B cell (primary cell): ENCODE measurements around the gene MYLK4. TPM values are rescaled to one million over a fixed set of nuclear protein-coding genes. Genes with fewer than 3 reads are reported as not detected.

Experiments
- ATAC-seq: fragments of 200-7000 bp; cut with Tn5 transposase; one replicate; pipeline ENCODE4 v1.10.0; 2021; ENCODE audit warnings: low read depth, mild to moderate bottlenecking, moderate number of reproducible peaks, moderate library complexity
- CTCF ChIA-PET: fragments of 350-600 bp; sonication (Branson Sonifier 250); formaldehyde crosslinking; loops from one replicate; lab custom pipeline; 2021; ENCODE audit warnings: antibody characterized with exemption, inconsistent platforms; lab: Charles Lee
- POLR2A ChIA-PET: fragments of 350-600 bp; sonication (Branson Sonifier 250); formaldehyde crosslinking; loops from one replicate; lab custom pipeline; 2021; ENCODE audit warnings: antibody characterized with exemption; lab: Charles Lee
- DNase-seq: peaks from one replicate; pipeline ENCODE4 v3.0.0; 2013
- H2AFZ ChIP-seq: 2 replicates; pipeline ENCODE4 v1.6.1; 2012; ENCODE audit warnings: mild to moderate bottlenecking, low read depth, low read length; ENCODE audit not compliant: insufficient read depth, poor library complexity, severe bottlenecking
- H3K27ac ChIP-seq, 2 donors: 1 replicate in 1 of 2; 2 replicates in 1 of 2; pipeline ENCODE4 v1.5.1; 2012 to 2013; ENCODE audit warnings: low read length in 2 of 2, mild to moderate bottlenecking in 2 of 2, moderate library complexity in 1 of 2
- H3K27me3 ChIP-seq, 4 experiments: fragments of 200-600 bp in 1 of 4; sonication (generic) in 1 of 4; replicated peaks in 1 of 4; 1 replicate in 2 of 4; 2 replicates in 2 of 4; pipeline versions ENCODE4 v1.6.1 to v1.7.0; 2013 to 2016; ENCODE audit warnings: low read length in 3 of 4, mild to moderate bottlenecking in 2 of 4, mixed read lengths in 1 of 4, moderate library complexity in 1 of 4; ENCODE audit not compliant: insufficient read depth in 4 of 4, control insufficient read depth in 3 of 4; ENCODE audit errors: control extremely low read depth in 1 of 4
- H3K36me3 ChIP-seq, 2 experiments: replicated peaks in 1 of 2; 1 replicate in 1 of 2; 2 replicates in 1 of 2; pipeline versions ENCODE4 v1.6.1 to v1.7.1; 2013; ENCODE audit warnings: low read length in 1 of 2; ENCODE audit not compliant: insufficient read depth in 2 of 2, control insufficient read depth in 1 of 2; ENCODE audit errors: control extremely low read depth in 1 of 2, extremely low read depth in 1 of 2
- H3K4me1 ChIP-seq, 2 donors: fragments of 200-600 bp in 1 of 2; sonication (generic) in 1 of 2; 1 replicate in 1 of 2; 2 replicates in 1 of 2; pipeline versions ENCODE4 v1.5.1 to v1.6.1; 2013 to 2017; ENCODE audit warnings: low read length in 2 of 2; ENCODE audit not compliant: control insufficient read depth in 2 of 2, insufficient read depth in 2 of 2
- H3K4me2 ChIP-seq: replicated peaks from 2 replicates; pipeline ENCODE3; 2012; ENCODE audit warnings: mild to moderate bottlenecking, low read depth, low read length; ENCODE audit not compliant: poor library complexity, severe bottlenecking
- H3K4me3 ChIP-seq, 5 experiments: fragments of 200-600 bp in 1 of 5; sonication (generic) in 1 of 5; 1 replicate in 3 of 5; 2 replicates in 2 of 5; pipeline versions ENCODE4 v1.5.1 to v1.7.0; 2011 to 2016; ENCODE audit warnings: low read length in 4 of 5, mild to moderate bottlenecking in 4 of 5, low read depth in 2 of 5, control low read depth in 1 of 5, moderate library complexity in 1 of 5; ENCODE audit not compliant: insufficient read depth in 1 of 5; ENCODE audit errors: control extremely low read depth in 1 of 5, extremely low read depth in 1 of 5
- H3K79me2 ChIP-seq: fragments of 200-600 bp; sonication (generic); one replicate; pipeline ENCODE4 v1.6.0; 2016; ENCODE audit warnings: low read length; ENCODE audit not compliant: control insufficient read depth, insufficient read depth
- H3K9ac ChIP-seq: fragments of 200-600 bp; sonication (generic); 2 replicates; pipeline ENCODE4 v1.6.1; 2017; ENCODE audit warnings: mild to moderate bottlenecking, low read length, moderate library complexity
- H3K9me3 ChIP-seq, 3 donors: one replicate each; pipeline versions ENCODE4 v1.6.1 to v1.7.1; 2013; ENCODE audit warnings: low read length in 2 of 3; ENCODE audit not compliant: control insufficient read depth in 2 of 3, insufficient read depth in 1 of 3; ENCODE audit errors: control extremely low read depth in 1 of 3
- H4K20me1 ChIP-seq: 2 replicates; pipeline ENCODE4 v1.6.0; 2012; ENCODE audit warnings: mild to moderate bottlenecking, low read length; ENCODE audit not compliant: insufficient read depth, control insufficient read depth, poor library complexity, severe bottlenecking
- H3K27ac Mint-ChIP-seq: one replicate; pipeline ENCODE4 v1.8.0; 2021; ENCODE audit warnings: mixed read lengths
- H3K27me3 Mint-ChIP-seq: one replicate; pipeline ENCODE4 v1.8.0; 2021; ENCODE audit warnings: mixed read lengths
- H3K4me1 Mint-ChIP-seq: one replicate; pipeline ENCODE4 v1.8.0; 2021; ENCODE audit warnings: mixed read lengths
- H3K4me3 Mint-ChIP-seq: one replicate; pipeline ENCODE4 v1.8.0; 2021; ENCODE audit warnings: mixed read lengths
- H3K9me3 Mint-ChIP-seq: one replicate; pipeline ENCODE4 v1.8.0; 2022; ENCODE audit warnings: mixed read lengths; ENCODE audit not compliant: insufficient read depth
- CTCF ChIP-seq: fragments of 200-600 bp; IDR thresholded peaks from one replicate; pipeline ENCODE4 v1.8.0; 2022; ENCODE audit warnings: antibody characterized with exemption, mild to moderate bottlenecking
- EZH2 ChIP-seq: IDR thresholded peaks from 2 replicates; pipeline ENCODE4 v1.6.1; 2012; ENCODE audit warnings: borderline replicate concordance, low read depth, mild to moderate bottlenecking, moderate library complexity, low read length; ENCODE audit not compliant: insufficient read depth, poor library complexity, severe bottlenecking
- WGBS: methylation state at CpG from one replicate; pipeline ENCODE4 v1.1.5; 2013; ENCODE audit warnings: missing lambda C conversion rate; ENCODE audit not compliant: insufficient coverage; 5-methylcytosine and 5-hydroxymethylcytosine counted together
- intact Hi-C: fragments of 100-400 bp; cut with micrococcal nuclease; formaldehyde crosslinking; loops from one replicate; pipeline ENCODE4 v1.10.0; 2022
- polyA plus RNA-seq: library from polyadenylated mRNA; depleted of rRNA; stranded (reverse); fragments of >200 nt; gene quantifications from 2 replicates; pipeline ENCODE4 v1.2.3, GENCODE V29; 2012
- total RNA-seq, 2 donors: library from RNA; stranded (reverse); fragments of 120-200 nt in 1 of 2; gene quantifications; 1 replicate in 1 of 2; 2 replicates in 1 of 2; pipeline versions ENCODE4 v1.2.3 to v1.2.4, GENCODE V29; 2013 to 2022

Gene MYLK4
- total and polyA plus RNA-seq, 2 donors (not counting 1 experiment from before 2014, with no cell fraction given): 0.51 to 1.2 TPM

DNA sequence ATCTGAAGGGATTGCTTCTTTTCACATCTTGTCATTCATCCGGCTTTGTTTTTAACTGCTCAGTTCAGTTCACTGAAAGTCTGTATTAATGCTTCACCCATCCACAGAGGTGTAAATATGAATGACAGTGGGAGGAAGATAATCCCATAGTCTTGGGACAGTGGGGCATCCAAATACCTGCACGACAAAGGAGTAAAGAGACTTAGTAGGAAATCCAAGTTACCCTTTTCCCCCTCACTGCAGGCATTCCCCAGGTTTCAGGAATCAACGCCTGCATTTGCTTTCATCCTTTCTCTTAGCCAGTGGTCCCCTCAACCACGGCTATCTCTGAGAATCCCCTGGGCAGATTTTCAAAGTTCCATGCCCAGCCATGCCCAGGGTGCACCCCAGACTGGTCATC, 110.2 kb downstream of the MYLK4 start:
- POLR2A ChIA-PET: no interaction called here
- H3K27me3 Mint-ChIP-seq: peaks cover 67% of the 10 kb centered on the region
- no peak overlapping the region for H3K27ac Mint-ChIP-seq
- ATAC-seq (no peak), DNase-seq (no peak)
- H3K27ac ChIP-seq: no peak overlapping the region
- intact Hi-C loops: no loop called here
- CTCF ChIA-PET: interaction anchor here (1.0 to 1.2 kb wide), 2 partner anchors 1043 to 1045 kb away, joined by 3 to 5 read pairs; no protein-coding TSS in a partner anchor
- peaks cover 0 to 7% (median 2%) of the 10 kb centered on the region in 4 experiments for H3K27me3 ChIP-seq
- no peaks in the 10 kb centered on the region for H3K4me1 ChIP-seq
- H3K4me3 ChIP-seq: no peak overlapping the region
- no peak overlapping the region for H3K9ac ChIP-seq
- H4K20me1 ChIP-seq: no peaks in the 10 kb centered on the region
- H3K4me3 Mint-ChIP-seq: no peak overlapping the region
- H3K4me2 ChIP-seq: no peak overlapping the region
- no CpG with 5 or more reads among the region's 4 CpGs for WGBS
- H3K4me1 Mint-ChIP-seq: peaks cover 3% of the 10 kb centered on the region
- H2AFZ ChIP-seq: no peak overlapping the region
- no peaks in the 10 kb centered on the region for H3K36me3 ChIP-seq
- no peaks in the 10 kb centered on the region for H3K79me2 ChIP-seq
- H3K9me3 Mint-ChIP-seq: no peaks in the 10 kb centered on the region
- TF ChIP-seq CTCF: no peak
- TF ChIP-seq EZH2: no peak
- peaks cover 0 to 4% (median 0%) of the 10 kb centered on the region in 3 donors for H3K9me3 ChIP-seq

DNA sequence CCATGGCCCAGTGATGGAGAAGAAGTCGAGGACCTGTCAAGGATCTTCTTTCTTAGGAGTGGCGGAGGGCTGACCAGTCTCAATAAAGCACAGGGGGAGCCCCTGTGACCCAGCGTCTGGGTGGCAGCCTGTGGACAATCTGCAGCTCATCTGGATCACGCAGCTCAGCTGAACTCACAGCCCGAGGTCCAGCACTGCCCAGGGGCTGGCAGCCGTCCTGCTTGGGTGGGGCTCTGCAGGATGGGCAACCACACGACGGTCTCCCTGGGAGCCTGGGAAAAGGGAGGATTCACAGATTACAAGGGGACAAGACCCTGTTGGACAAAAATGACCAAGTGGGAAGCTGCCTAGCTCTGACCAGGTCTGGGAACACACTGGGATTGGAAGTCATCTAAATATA, 110.8 kb downstream of the MYLK4 start:
- WGBS: 89% methylated on average over 8 of the region's 8 CpGs
- no peak overlapping the region for H3K27ac Mint-ChIP-seq
- ChIA-PET POLR2A (no interaction called here), CTCF (interaction anchor here (1.0 to 1.2 kb wide), 2 partner anchors 1042 to 1044 kb away, joined by 3 to 5 read pairs; no protein-coding TSS in a partner anchor)
- ATAC-seq (no peak), DNase-seq (no peak)
- TF ChIP-seq CTCF (no peak), EZH2 (no peak)
- H3K27ac ChIP-seq: no peak overlapping the region
- peaks cover 63% of the 10 kb centered on the region for H3K27me3 Mint-ChIP-seq
- intact Hi-C loops: loop anchor here (10.0 kb wide), 1 partner anchor 535 kb away; no protein-coding TSS in a partner anchor
- H3K4me2 ChIP-seq: no peak overlapping the region
- peaks cover 0 to 9% (median 1%) of the 10 kb centered on the region in 4 experiments for H3K27me3 ChIP-seq
- no peak overlapping the region for H2AFZ ChIP-seq
- H4K20me1 ChIP-seq: no peaks in the 10 kb centered on the region
- H3K4me1 Mint-ChIP-seq: peaks cover 3% of the 10 kb centered on the region
- no peak overlapping the region for H3K9ac ChIP-seq
- H3K4me3 ChIP-seq: no peak overlapping the region
- H3K4me1 ChIP-seq: peaks cover 0 to 1% of the 10 kb centered on the region in 2 donors
- H3K4me3 Mint-ChIP-seq: no peak overlapping the region
- H3K36me3 ChIP-seq: no peaks in the 10 kb centered on the region
- no peaks in the 10 kb centered on the region for H3K79me2 ChIP-seq
- H3K9me3 Mint-ChIP-seq: no peaks in the 10 kb centered on the region
- H3K9me3 ChIP-seq: peaks cover 0 to 4% (median 0%) of the 10 kb centered on the region in 3 donors
